Esophagus squamous epithelium (tissue), 4 donors: Measurements from ENCODE around the gene CREBZF.

Source experiments
- CTCF ChIP-seq, 6 experiments: fragments of 450-650 bp in 4 of 6; fragments of 200-600 bp in 2 of 6; sonication (generic) in 2 of 6; IDR thresholded peaks; one replicate each; pipeline ENCODE4 v1.5.1; 2016 to 2019; ENCODE audit warnings: antibody characterized with exemption in 6 of 6, mild to moderate bottlenecking in 4 of 6, moderate library complexity in 4 of 6
- POLR2A ChIP-seq, 4 donors: fragments of 450-650 bp; IDR thresholded peaks; one replicate each; pipeline ENCODE4 v1.6.1; 2017; ENCODE audit warnings: antibody characterized with exemption in 4 of 4, mild to moderate bottlenecking in 4 of 4, moderate library complexity in 3 of 4

GRCh38 chr11:85634747-85635146 is 30.2 kb downstream of the CREBZF start:
- TF ChIP-seq CTCF (IDR thresholded peaks at IDR 0.05) (no peak), POLR2A (IDR thresholded peaks at IDR 0.05) (no peak)
